ENCODE results near the gene NAA25. TPM values are rescaled to one million over a fixed set of nuclear protein-coding genes. Genes with fewer than 3 reads are reported as not detected.

Gene NAA25
- total and polyA plus RNA-seq, 2 of the 4 experiments (the other 2 are of a cell fraction): 10.3 to 25.5 TPM

GRCh38 chr12:112151766-112152541 lies 43.4 kb upstream of the NAA25 start:
- Histone ChIP-seq H3K56ac (ENCODE audit: extremely low read depth, insufficient read depth, low read length) (no peak overlapping the region), H2AFZ (replicated peaks; ENCODE audit: low read length, poor library complexity) (no peak overlapping the region), H3K27ac (ENCODE audit: insufficient read depth, low read length) (no peak overlapping the region), H2BK20ac (ENCODE audit: low read depth, low read length) (no peak overlapping the region), H3K4ac (ENCODE audit: low read depth, low read length) (no peak overlapping the region), H3K4me1 (ENCODE audit: control insufficient read depth, insufficient read depth, low read length) (peaks cover 2% of the 10 kb centered on the region; the same call in 1 of the 2 replicates), H3K23ac (ENCODE audit: low read depth, low read length) (no peak overlapping the region), H4K91ac (ENCODE audit: insufficient read depth, low read depth, low read length) (no peak overlapping the region), H4K20me1 (ENCODE audit: insufficient read depth, low read length) (peaks cover 6% of the 10 kb centered on the region; the same call in 1 of the 2 replicates), H3K4me2 (ENCODE audit: low read depth, low read length) (no peak overlapping the region), H3K79me1 (ENCODE audit: low read depth in 1 of 2, low read length in 2 of 2) (peaks cover 8 to 16% of the 10 kb centered on the region in 2 experiments; a peak in 2 of 4 replicates), H3K14ac (replicated peaks; ENCODE audit: low read depth, low read length) (no peak overlapping the region), H2AK9ac (replicated peaks; ENCODE audit: low read depth, low read length, poor library complexity) (no peak overlapping the region), H3K9me3 (ENCODE audit: control insufficient read depth, insufficient read depth, low read length) (no peaks in the 10 kb centered on the region), H4K5ac (ENCODE audit: low read depth, low read length) (no peak overlapping the region), H4K8ac (ENCODE audit: low read depth in 2 of 2, low read length in 2 of 2) (no peak overlapping the region), H2AK5ac (ENCODE audit: low read depth, low read length) (no peak overlapping the region), H2BK5ac (ENCODE audit: low read depth, low read length, poor library complexity, severe bottlenecking) (no peak overlapping the region), H3K27me3 (ENCODE audit: control insufficient read depth, insufficient read depth, low read length) (no peaks in the 10 kb centered on the region), H3K36me3 (ENCODE audit: control insufficient read depth, insufficient read depth, low read length) (peaks cover 60% of the 10 kb centered on the region), H2BK15ac (ENCODE audit: low read depth, low read length) (no peak overlapping the region), H3K18ac (ENCODE audit: low read depth, low read length) (no peak overlapping the region), H2BK120ac (ENCODE audit: low read depth, low read length) (no peak overlapping the region), H3K9ac (ENCODE audit: low read depth, low read length) (no peak overlapping the region), H3K9me1 (ENCODE audit: insufficient read depth, low read length) (peaks cover 10% of the 10 kb centered on the region), H3K4me3 (ENCODE audit: insufficient read depth, low read depth, low read length) (no peak overlapping the region)
- TF ChIP-seq SMC3 (IDR thresholded peaks at IDR 0.05; ENCODE audit: low read depth, low read length) (no peak), POLR2A (IDR thresholded peaks at IDR 0.05; ENCODE audit: low read depth, low read length) (no peak), FOS (IDR thresholded peaks at IDR 0.05; ENCODE audit: low read depth, low read length) (no peak), NFE2L2 (IDR thresholded peaks at IDR 0.05; ENCODE audit: low read depth, low read length) (no peak), RCOR1 (IDR thresholded peaks at IDR 0.05; ENCODE audit: insufficient replicate concordance, low read length) (no peak), MAZ (IDR thresholded peaks at IDR 0.05; ENCODE audit: borderline replicate concordance, low read depth, low read length) (no peak), RFX5 (IDR thresholded peaks at IDR 0.05; ENCODE audit: low read depth, low read length) (no peak), BHLHE40 (IDR thresholded peaks at IDR 0.05; ENCODE audit: low read depth, low read length) (no peak), MAFK (IDR thresholded peaks at IDR 0.05; ENCODE audit: low read depth, low read length) (no peak), CHD1 (IDR thresholded peaks at IDR 0.05; ENCODE audit: low read depth, low read length) (no peak), CTCF (conservative IDR thresholded peaks at IDR 0.05; ENCODE audit: low read depth, low read length) (no peak)
- DNase-seq (no peak), ATAC-seq (ENCODE audit: low read depth) (no peak)
- BruUV-seq (replicated peaks): no TSS peak
- no CpG with 5 or more reads among the region's 11 CpGs for WGBS, 2 experiments (ENCODE audit: extremely low coverage in 2 of 2, insufficient read length in 1 of 2)
- intact Hi-C loops (cut with micrococcal nuclease) (no loop called here), in situ Hi-C loops (cut with MboI; ENCODE audit: low sequenced_read_pairs) (no loop called here), dilution Hi-C loops (cut with HindIII; ENCODE audit: low sequenced_read_pairs, unreplicated experiment) (no loop called here)
- CTCF ChIA-PET: no interaction called here
- POLR2A ChIA-PET (ENCODE audit: unreplicated experiment): no interaction called here

Data from IMR-90 (cell line).